Suprapubic skin (tissue), 4 donors: ENCODE data around the gene ANKRD13D. TPM values are rescaled to one million over a fixed set of nuclear protein-coding genes. Genes with fewer than 3 reads are reported as not detected.
A peak's percentile ranks its signal among the peaks of the same experiment; 100 is the strongest.

Experiments
- DNase-seq, 2 donors: peaks; one replicate each; pipeline ENCODE4 v3.0.0-alpha.2; 2019; ENCODE audit warnings: low spot score in 2 of 2
- H3K27ac ChIP-seq: fragments of 200-600 bp; sonication (generic); one replicate; pipeline ENCODE4 v1.5.1; 2019
- H3K27me3 ChIP-seq: fragments of 200-600 bp; sonication (generic); one replicate; pipeline ENCODE4 v1.5.1; 2019
- H3K36me3 ChIP-seq: fragments of 200-600 bp; sonication (generic); one replicate; pipeline ENCODE4 v1.5.1; 2019
- H3K4me1 ChIP-seq: fragments of 200-600 bp; sonication (generic); one replicate; pipeline ENCODE4 v1.5.1; 2019
- H3K4me3 ChIP-seq: fragments of 200-600 bp; sonication (generic); one replicate; pipeline ENCODE4 v1.5.1; 2019; ENCODE audit warnings: mild to moderate bottlenecking
- H3K9me3 ChIP-seq: fragments of 200-600 bp; sonication (generic); one replicate; pipeline ENCODE4 v1.5.1; 2019
- EP300 ChIP-seq: sonication (generic); formaldehyde crosslinking; IDR thresholded peaks from one replicate; pipeline ENCODE4 v1.6.1; 2017; ENCODE audit warnings: antibody characterized with exemption
- POLR2A ChIP-seq, 2 donors: fragments of 450-650 bp; IDR thresholded peaks; one replicate each; pipeline ENCODE4 v1.6.1; 2017; ENCODE audit warnings: antibody characterized with exemption in 2 of 2, mild to moderate bottlenecking in 2 of 2, moderate library complexity in 2 of 2
- POLR2AphosphoS5 ChIP-seq, 3 donors: sonication (generic); formaldehyde crosslinking; IDR thresholded peaks; one replicate each; pipeline ENCODE4 v1.6.1; 2017; ENCODE audit warnings: antibody characterized with exemption in 3 of 3
- WGBS: methylation state at CpG from one replicate; pipeline ENCODE4 v1.1.5; 2018; 5-methylcytosine and 5-hydroxymethylcytosine counted together
- total RNA-seq, 4 donors: library from RNA; depleted of rRNA; stranded (reverse); fragments of >200 nt; gene quantifications; one replicate each; pipeline ENCODE4 v1.1.0, GENCODE V29; 2016
- TF ChIP-seq, protein P1 (sequence below), 2 donors: fragments of 200-600 bp in 1 of 2; fragments of 450-650 bp in 1 of 2; sonication (generic) in 1 of 2; IDR thresholded peaks; one replicate each; pipeline ENCODE4 v1.5.1; 2016 to 2019; ENCODE audit warnings: antibody characterized with exemption in 2 of 2, mild to moderate bottlenecking in 1 of 2, moderate library complexity in 1 of 2

The ANKRD13D gene
- total RNA-seq, 4 donors from 2014 or later: 55.7 to 154 (median 77.2) TPM

GRCh38 chr11:67306769-67307544 is 17.9 kb downstream of the ANKRD13D start:
- peak; percentile 58 to 72 for DNase-seq
- 83% methylated on average over 18 of the region's 19 CpGs for WGBS
- TF ChIP-seq POLR2A (IDR thresholded peaks at IDR 0.05): no peak
- TF ChIP-seq EP300: no peak
- TF ChIP-seq POLR2AphosphoS5 (IDR thresholded peaks at IDR 0.05): no peak
- TF ChIP-seq, protein P1, sequence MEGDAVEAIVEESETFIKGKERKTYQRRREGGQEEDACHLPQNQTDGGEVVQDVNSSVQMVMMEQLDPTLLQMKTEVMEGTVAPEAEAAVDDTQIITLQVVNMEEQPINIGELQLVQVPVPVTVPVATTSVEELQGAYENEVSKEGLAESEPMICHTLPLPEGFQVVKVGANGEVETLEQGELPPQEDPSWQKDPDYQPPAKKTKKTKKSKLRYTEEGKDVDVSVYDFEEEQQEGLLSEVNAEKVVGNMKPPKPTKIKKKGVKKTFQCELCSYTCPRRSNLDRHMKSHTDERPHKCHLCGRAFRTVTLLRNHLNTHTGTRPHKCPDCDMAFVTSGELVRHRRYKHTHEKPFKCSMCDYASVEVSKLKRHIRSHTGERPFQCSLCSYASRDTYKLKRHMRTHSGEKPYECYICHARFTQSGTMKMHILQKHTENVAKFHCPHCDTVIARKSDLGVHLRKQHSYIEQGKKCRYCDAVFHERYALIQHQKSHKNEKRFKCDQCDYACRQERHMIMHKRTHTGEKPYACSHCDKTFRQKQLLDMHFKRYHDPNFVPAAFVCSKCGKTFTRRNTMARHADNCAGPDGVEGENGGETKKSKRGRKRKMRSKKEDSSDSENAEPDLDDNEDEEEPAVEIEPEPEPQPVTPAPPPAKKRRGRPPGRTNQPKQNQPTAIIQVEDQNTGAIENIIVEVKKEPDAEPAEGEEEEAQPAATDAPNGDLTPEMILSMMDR (IDR thresholded peaks at IDR 0.05): no peak
- Histone ChIP-seq H3K27ac (no peak overlapping the region), H3K36me3 (peaks cover 38% of the 10 kb centered on the region), H3K27me3 (no peaks in the 10 kb centered on the region), H3K9me3 (no peaks in the 10 kb centered on the region), H3K4me1 (peaks cover 49% of the 10 kb centered on the region), H3K4me3 (no peak overlapping the region)

DNA sequence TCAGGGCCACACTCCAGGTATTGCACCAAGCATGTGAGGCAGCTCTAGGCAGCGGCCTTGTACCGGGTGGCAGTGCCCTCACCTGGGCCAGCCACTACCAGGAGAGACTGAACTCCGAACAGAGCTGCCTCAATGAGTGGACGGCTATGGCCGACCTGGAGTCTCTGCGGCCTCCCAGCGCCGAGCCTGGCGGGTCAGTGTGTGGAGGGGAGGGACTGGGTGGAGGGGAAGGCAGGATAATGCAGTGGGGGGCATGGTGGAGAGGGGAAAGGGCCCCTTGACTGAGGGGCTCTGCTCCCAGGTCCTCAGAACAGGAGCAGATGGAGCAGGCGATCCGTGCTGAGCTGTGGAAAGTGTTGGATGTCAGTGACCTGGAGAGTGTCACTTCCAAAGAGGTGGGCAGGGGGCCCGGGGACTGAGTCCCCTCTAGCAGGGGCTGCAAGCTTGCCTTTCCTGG is 18.5 kb downstream of the ANKRD13D start:
- H3K4me1 ChIP-seq: peaks cover 49% of the 10 kb centered on the region
- 90% methylated on average over 2 of the region's 12 CpGs for WGBS
- no peaks in the 10 kb centered on the region for H3K9me3 ChIP-seq
- H3K27me3 ChIP-seq: no peaks in the 10 kb centered on the region
- H3K36me3 ChIP-seq: peaks cover 38% of the 10 kb centered on the region
- H3K27ac ChIP-seq: no peak overlapping the region
- no peak overlapping the region for H3K4me3 ChIP-seq
- TF ChIP-seq EP300 (no peak), POLR2A (IDR thresholded peaks at IDR 0.05) (no peak), POLR2AphosphoS5 (IDR thresholded peaks at IDR 0.05) (no peak)
- TF ChIP-seq, protein P1 (IDR thresholded peaks at IDR 0.05): no peak
- peak; percentile 60 for DNase-seq

DNA sequence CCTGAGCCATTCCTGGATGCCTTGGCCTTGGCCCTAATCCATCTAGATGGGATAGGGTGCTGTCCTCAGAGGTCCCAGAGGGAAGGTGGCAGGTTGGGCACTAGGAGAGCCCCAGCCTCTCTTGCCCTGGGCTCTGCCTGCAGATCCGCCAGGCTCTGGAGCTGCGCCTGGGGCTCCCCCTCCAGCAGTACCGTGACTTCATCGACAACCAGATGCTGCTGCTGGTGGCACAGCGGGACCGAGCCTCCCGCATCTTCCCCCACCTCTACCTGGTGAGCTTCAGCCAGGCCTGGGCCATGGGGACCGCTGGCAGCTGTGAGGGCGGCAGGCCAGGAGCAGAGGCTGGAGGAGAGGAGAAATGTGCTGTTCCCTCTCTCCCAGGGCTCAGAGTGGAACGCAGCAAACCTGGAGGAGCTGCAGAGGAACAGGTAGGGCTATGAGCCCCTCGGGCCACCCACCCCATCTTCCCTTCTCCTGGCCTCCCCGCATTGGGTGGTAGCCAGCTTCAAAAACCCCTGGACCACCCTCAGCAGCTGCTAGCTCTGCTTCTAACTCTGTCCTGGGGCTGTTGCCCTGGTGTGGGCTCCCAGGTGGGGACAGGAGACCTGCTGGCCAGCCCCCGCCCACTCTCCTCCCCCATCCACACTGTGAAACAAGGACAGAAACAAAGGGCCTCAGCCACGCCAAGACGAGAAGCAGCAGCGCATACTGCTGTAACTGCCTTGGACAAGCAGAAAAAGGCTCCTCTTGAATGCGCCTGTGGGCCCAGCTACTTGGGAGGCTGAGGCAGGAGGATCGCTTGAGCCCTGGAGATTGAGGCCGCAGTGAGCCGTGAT is 19.1 kb downstream of the ANKRD13D start:
- Histone ChIP-seq H3K4me1 (peaks cover 50% of the 10 kb centered on the region), H3K9me3 (no peaks in the 10 kb centered on the region), H3K27me3 (no peaks in the 10 kb centered on the region), H3K36me3 (peaks cover 38% of the 10 kb centered on the region), H3K27ac (no peak overlapping the region), H3K4me3 (no peak overlapping the region)
- 92% methylated on average over 5 of the region's 20 CpGs for WGBS
- DNase-seq: peak; percentile 60 to 74
- TF ChIP-seq, protein P1 (IDR thresholded peaks at IDR 0.05): no peak
- TF ChIP-seq EP300 (no peak), POLR2A (IDR thresholded peaks at IDR 0.05) (no peak), POLR2AphosphoS5 (IDR thresholded peaks at IDR 0.05) (no peak)

- H3K9me3 ChIP-seq: no peaks in the 10 kb centered on the region
- no peak overlapping the region for H3K4me3 ChIP-seq
- 95% methylated on average over 9 of the region's 11 CpGs for WGBS
- H3K27ac ChIP-seq: no peak overlapping the region
- H3K36me3 ChIP-seq: peaks cover 38% of the 10 kb centered on the region
- H3K4me1 ChIP-seq: peaks cover 55% of the 10 kb centered on the region
- peak in 1 of 2 donors; percentile 74 for DNase-seq
- TF ChIP-seq POLR2AphosphoS5 (IDR thresholded peaks at IDR 0.05) (no peak), EP300 (no peak), POLR2A (IDR thresholded peaks at IDR 0.05) (no peak)
- TF ChIP-seq, protein P1 (IDR thresholded peaks at IDR 0.05): no peak
- no peaks in the 10 kb centered on the region for H3K27me3 ChIP-seq
Observed at GRCh38 chr11:67309166-67309565, 20.1 kb downstream of the ANKRD13D start.

DNA sequence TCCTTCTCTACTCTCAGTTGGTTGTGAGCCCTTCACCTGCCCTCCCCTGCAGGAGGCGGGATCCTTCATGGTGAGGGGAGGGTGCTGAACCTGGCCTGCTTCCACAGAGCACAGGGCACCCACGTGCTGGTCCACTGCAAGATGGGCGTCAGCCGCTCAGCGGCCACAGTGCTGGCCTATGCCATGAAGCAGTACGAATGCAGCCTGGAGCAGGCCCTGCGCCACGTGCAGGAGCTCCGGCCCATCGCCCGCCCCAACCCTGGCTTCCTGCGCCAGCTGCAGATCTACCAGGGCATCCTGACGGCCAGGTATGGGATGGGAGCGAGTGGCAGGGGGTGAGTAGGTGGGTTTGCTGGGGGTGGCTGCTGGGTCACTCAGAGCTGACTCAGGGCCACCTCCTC is 20.6 kb downstream of the ANKRD13D start:
- no peak overlapping the region for H3K4me3 ChIP-seq
- peak in 1 of 2 donors; percentile 69 for DNase-seq
- no peaks in the 10 kb centered on the region for H3K9me3 ChIP-seq
- H3K27ac ChIP-seq: peak overlapping the region; percentile 84
- H3K4me1 ChIP-seq: peaks cover 54% of the 10 kb centered on the region
- peaks cover 38% of the 10 kb centered on the region for H3K36me3 ChIP-seq
- no peaks in the 10 kb centered on the region for H3K27me3 ChIP-seq
- TF ChIP-seq POLR2A (IDR thresholded peaks at IDR 0.05): no peak
- TF ChIP-seq POLR2AphosphoS5 (IDR thresholded peaks at IDR 0.05): no peak
- TF ChIP-seq EP300: no peak
- TF ChIP-seq, protein P1 (IDR thresholded peaks at IDR 0.05): no peak
- whole genome bisulfite sequencing: 91% methylated on average over 1 of the region's 14 CpGs
